Fibroblast of lung (primary cell): ENCODE results near the gene KLHL12.

Source experiments
- CTCF ChIP-seq, 2 donors: IDR thresholded peaks in 1 of 2; conservative IDR thresholded peaks in 1 of 2; 1 replicate in 1 of 2; 2 replicates in 1 of 2; pipeline ENCODE4 v1.5.1; 2011 to 2012; ENCODE audit warnings: low read length in 2 of 2, control low read depth in 1 of 2, inconsistent platforms in 1 of 2, low read depth in 1 of 2, mild to moderate bottlenecking in 1 of 2
- EZH2 ChIP-seq: IDR thresholded peaks from 2 replicates; pipeline ENCODE4 v1.5.1; 2012; ENCODE audit warnings: low read length, control low read depth, mild to moderate bottlenecking; ENCODE audit errors: missing control alignments

- TF ChIP-seq CTCF (conservative IDR thresholded peaks at IDR 0.05 in 1 of 2, IDR thresholded peaks at IDR 0.05 in 1 of 2; ENCODE audit: low read depth in 1 of 2, low read length in 2 of 2) (no peak), EZH2 (no peak)
Observed at GRCh38 chr1:202843081-202843480, 84.0 kb downstream of the KLHL12 start.
